Endothelial cell of umbilical vein (primary cell): ENCODE measurements around the gene LGALS7. TPM values are rescaled to one million over a fixed set of nuclear protein-coding genes. Genes with fewer than 3 reads are reported as not detected.

Experiments used
- BruUV-seq: library from RNA; stranded (reverse); fragments of 400-500 nt; replicated peaks from 2 replicates; lab custom pipeline; 2021; lab: Mats Ljungman, UMichigan
- CTCF ChIA-PET: fragments of 300-600, 350-600 bp; sonication (Branson Sonifier 250); formaldehyde crosslinking; loops from one replicate; lab custom pipeline; 2021; ENCODE audit warnings: antibody characterized with exemption, inconsistent platforms; lab: Charles Lee
- POLR2A ChIA-PET: fragments of 300-600, 350-600 bp; sonication (Branson Sonifier 250); formaldehyde crosslinking; loops from one replicate; lab custom pipeline; 2021; ENCODE audit warnings: antibody characterized with exemption, inconsistent platforms; lab: Charles Lee
- DNase-seq: peaks from one replicate; pipeline ENCODE4 v3.0.0-alpha.2; 2011; ENCODE audit warnings: low read depth, low spot score
- FAIRE-seq: peaks from 2 replicates; lab custom pipeline; 2011; peaks lifted over from hg19 to GRCh38; lab: Jason Lieb, UNC
- H2AFZ ChIP-seq: 2 replicates; pipeline ENCODE4 v1.6.0; 2012; ENCODE audit warnings: low read depth, low read length, control low read depth, inconsistent platforms
- H3K27ac ChIP-seq: 2 replicates; pipeline ENCODE4 v1.5.1; 2011; ENCODE audit warnings: low read depth, mild to moderate bottlenecking, control low read depth, low read length, moderate library complexity; ENCODE audit not compliant: insufficient read depth
- H3K27me3 ChIP-seq, 2 experiments: 2 replicates each; pipeline versions ENCODE4 v1.6.0 to v1.6.1; 2011; ENCODE audit warnings: low read length in 2 of 2, mixed read lengths in 1 of 2; ENCODE audit not compliant: control insufficient read depth in 2 of 2, insufficient read depth in 2 of 2
- H3K36me3 ChIP-seq, 2 experiments: 2 replicates in 1 of 2; 3 replicates in 1 of 2; pipeline ENCODE4 v1.5.1; 2011; ENCODE audit warnings: low read length in 2 of 2, mild to moderate bottlenecking in 1 of 2, moderate library complexity in 1 of 2; ENCODE audit not compliant: control insufficient read depth in 2 of 2, insufficient read depth in 2 of 2; ENCODE audit errors: extremely low read depth in 1 of 2
- H3K4me1 ChIP-seq: 3 replicates; pipeline ENCODE4 v1.5.1; 2011; ENCODE audit warnings: mild to moderate bottlenecking, low read length; ENCODE audit not compliant: control insufficient read depth, insufficient read depth; ENCODE audit errors: extremely low read depth
- H3K4me2 ChIP-seq: 2 replicates; pipeline ENCODE4 v1.6.1; 2011; ENCODE audit warnings: low read length, control low read depth, mixed read lengths; ENCODE audit not compliant: insufficient read depth
- H3K4me3 ChIP-seq, 3 experiments: fragments of 200-600 bp in 1 of 3; sonication (generic), shearing (Covaris generic) in 1 of 3; replicated peaks in 1 of 3; 2 replicates each; pipeline ENCODE4 v1.5.1; 2011 to 2016; ENCODE audit warnings: control low read depth in 3 of 3, low read length in 3 of 3, mild to moderate bottlenecking in 2 of 3, inconsistent platforms in 1 of 3, low read depth in 1 of 3, moderate library complexity in 1 of 3; ENCODE audit not compliant: insufficient read depth in 1 of 3
- H3K79me2 ChIP-seq: 2 replicates; pipeline ENCODE4 v1.6.0; 2012; ENCODE audit warnings: low read length, inconsistent platforms; ENCODE audit not compliant: control insufficient read depth, insufficient read depth
- H3K9ac ChIP-seq: replicated peaks from 2 replicates; pipeline ENCODE3; 2011; ENCODE audit warnings: low read length, control low read depth; ENCODE audit not compliant: insufficient read depth; ENCODE audit errors: extremely low read depth
- H3K9me1 ChIP-seq: replicated peaks from 3 replicates; pipeline ENCODE4 v1.6.0; 2011; ENCODE audit warnings: mild to moderate bottlenecking, low read length; ENCODE audit not compliant: control insufficient read depth, insufficient read depth; ENCODE audit errors: extremely low read depth
- H3K9me3 ChIP-seq: replicated peaks from 2 replicates; pipeline ENCODE4 v1.5.1; 2012; ENCODE audit warnings: low read length, inconsistent platforms; ENCODE audit not compliant: control insufficient read depth, insufficient read depth
- H4K20me1 ChIP-seq: replicated peaks from 2 replicates; pipeline ENCODE3; 2011; ENCODE audit warnings: mild to moderate bottlenecking, low read length; ENCODE audit not compliant: control insufficient read depth, insufficient read depth; ENCODE audit errors: extremely low read depth
- EZH2 ChIP-seq: IDR thresholded peaks from 2 replicates; pipeline ENCODE4 v1.6.1; 2012; ENCODE audit warnings: borderline replicate concordance, low read depth, mild to moderate bottlenecking, moderate library complexity, low read length, inconsistent platforms; ENCODE audit not compliant: severe bottlenecking
- FOS ChIP-seq: IDR thresholded peaks from 2 replicates; pipeline ENCODE4 v1.6.1; 2011; ENCODE audit warnings: mild to moderate bottlenecking, low read length, moderate library complexity, borderline replicate concordance; ENCODE audit not compliant: insufficient read depth
- GATA2 ChIP-seq: IDR thresholded peaks from 2 replicates; pipeline ENCODE4 v1.7.0; 2011; ENCODE audit warnings: low read depth, mild to moderate bottlenecking, moderate library complexity, mixed read lengths, low read length; ENCODE audit not compliant: insufficient read length, insufficient read depth
- JUN ChIP-seq: IDR thresholded peaks from 2 replicates; pipeline ENCODE4 v1.6.1; 2011; ENCODE audit warnings: borderline replicate concordance, low read depth; ENCODE audit not compliant: insufficient read length, insufficient read depth
- MYC ChIP-seq: IDR thresholded peaks from one replicate; pipeline ENCODE4 v1.6.1; 2011; ENCODE audit warnings: mild to moderate bottlenecking, low read depth, low read length
- POLR2A ChIP-seq: IDR thresholded peaks from 2 replicates; pipeline ENCODE4 v1.6.1; 2012; ENCODE audit warnings: low read depth, mild to moderate bottlenecking, control low read depth, low read length
- POLR2AphosphoS5 ChIP-seq: IDR thresholded peaks from 2 replicates; pipeline ENCODE4 v1.6.1; 2012; ENCODE audit warnings: low read depth, mild to moderate bottlenecking, control low read depth, low read length, moderate library complexity; ENCODE audit not compliant: insufficient read depth
- dilution Hi-C: fragments of 300-500 bp; cut with MboI; formaldehyde crosslinking; loops from one replicate; pipeline ENCODE4 v1.15.0; 2019; ENCODE audit warnings: low sequenced_read_pairs; ENCODE audit not compliant: extremely low pct_ligation_motif_present
- intact Hi-C: fragments of 100-400 bp; cut with micrococcal nuclease; formaldehyde crosslinking; loops from one replicate; pipeline ENCODE4 v1.10.0; 2022
- polyA plus RNA-seq, 4 experiments: library from polyadenylated mRNA; depleted of rRNA in 3 of 4; stranded (reverse) in 3 of 4; unstranded in 1 of 4; fragments of >200 nt; gene quantifications; 2 replicates each; pipeline versions ENCODE4 v1.2.1 to v1.2.3, GENCODE V29; 2011 to 2012; ENCODE audit warnings: missing spikeins in 1 of 4
- total RNA-seq: library from RNA; stranded (reverse); gene quantifications from 2 replicates; pipeline ENCODE4 v1.2.3, GENCODE V29; 2021
- TF ChIP-seq, protein P1 (sequence below): IDR thresholded peaks from 2 replicates; pipeline ENCODE4 v1.6.1; 2011; ENCODE audit not compliant: insufficient read depth, insufficient read length
- TF ChIP-seq, protein P2 (sequence below), 2 donors: IDR thresholded peaks; 1 replicate in 1 of 2; 2 replicates in 1 of 2; pipeline ENCODE4 v1.5.1; 2011; ENCODE audit warnings: low read length in 2 of 2, mild to moderate bottlenecking in 2 of 2, moderate library complexity in 2 of 2, control low read depth in 1 of 2, inconsistent platforms in 1 of 2, low read depth in 1 of 2; ENCODE audit not compliant: insufficient read depth in 1 of 2; ENCODE audit errors: extremely low read depth in 1 of 2

Gene LGALS7
- total and polyA plus RNA-seq, 2 donors (not counting 3 experiments of a cell fraction or from before 2014, with no cell fraction given), result not detected

DNA sequence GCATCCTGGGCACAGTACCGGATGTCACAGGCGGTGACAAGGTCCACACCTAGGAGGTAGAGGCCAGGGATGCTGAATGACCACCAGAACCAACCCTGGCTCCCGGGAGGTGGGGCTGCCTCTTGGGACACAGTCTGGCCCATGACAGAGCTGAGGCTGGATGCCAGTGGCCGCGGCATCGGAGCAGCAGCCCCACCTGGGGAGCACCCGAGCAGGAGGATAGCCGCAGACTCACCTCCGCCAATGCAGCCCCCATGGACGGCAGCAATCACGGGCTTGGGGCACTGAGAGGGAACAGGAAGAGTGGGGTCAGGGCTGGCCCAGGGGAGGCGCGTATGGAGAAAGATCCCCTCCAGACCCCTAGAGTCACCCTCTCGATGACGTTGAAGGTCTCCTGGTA lies 43.8 kb upstream of the LGALS7 start:
- H3K4me2 ChIP-seq, result no peak overlapping the region
- intact Hi-C loops (no loop called here), dilution Hi-C loops (no loop called here)
- no peaks in the 10 kb centered on the region for H3K27me3 ChIP-seq
- H3K9ac ChIP-seq, result no peak overlapping the region
- no peak for FAIRE-seq
- H4K20me1 ChIP-seq, result no peaks in the 10 kb centered on the region
- no peak overlapping the region for H2AFZ ChIP-seq
- no peaks in the 10 kb centered on the region for H3K79me2 ChIP-seq
- H3K27ac ChIP-seq, result no peak overlapping the region
- DNase-seq, result no peak
- ChIA-PET CTCF (no interaction called here), POLR2A (no interaction called here)
- H3K36me3 ChIP-seq, result peaks cover 0 to 13% of the 10 kb centered on the region in 2 experiments
- TF ChIP-seq MYC (no peak), GATA2 (no peak), POLR2A (no peak), POLR2AphosphoS5 (no peak), FOS (no peak), EZH2 (no peak), JUN (no peak)
- TF ChIP-seq, protein P1, sequence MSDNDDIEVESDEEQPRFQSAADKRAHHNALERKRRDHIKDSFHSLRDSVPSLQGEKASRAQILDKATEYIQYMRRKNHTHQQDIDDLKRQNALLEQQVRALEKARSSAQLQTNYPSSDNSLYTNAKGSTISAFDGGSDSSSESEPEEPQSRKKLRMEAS, result no peak
- TF ChIP-seq, protein P2, sequence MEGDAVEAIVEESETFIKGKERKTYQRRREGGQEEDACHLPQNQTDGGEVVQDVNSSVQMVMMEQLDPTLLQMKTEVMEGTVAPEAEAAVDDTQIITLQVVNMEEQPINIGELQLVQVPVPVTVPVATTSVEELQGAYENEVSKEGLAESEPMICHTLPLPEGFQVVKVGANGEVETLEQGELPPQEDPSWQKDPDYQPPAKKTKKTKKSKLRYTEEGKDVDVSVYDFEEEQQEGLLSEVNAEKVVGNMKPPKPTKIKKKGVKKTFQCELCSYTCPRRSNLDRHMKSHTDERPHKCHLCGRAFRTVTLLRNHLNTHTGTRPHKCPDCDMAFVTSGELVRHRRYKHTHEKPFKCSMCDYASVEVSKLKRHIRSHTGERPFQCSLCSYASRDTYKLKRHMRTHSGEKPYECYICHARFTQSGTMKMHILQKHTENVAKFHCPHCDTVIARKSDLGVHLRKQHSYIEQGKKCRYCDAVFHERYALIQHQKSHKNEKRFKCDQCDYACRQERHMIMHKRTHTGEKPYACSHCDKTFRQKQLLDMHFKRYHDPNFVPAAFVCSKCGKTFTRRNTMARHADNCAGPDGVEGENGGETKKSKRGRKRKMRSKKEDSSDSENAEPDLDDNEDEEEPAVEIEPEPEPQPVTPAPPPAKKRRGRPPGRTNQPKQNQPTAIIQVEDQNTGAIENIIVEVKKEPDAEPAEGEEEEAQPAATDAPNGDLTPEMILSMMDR (IDR thresholded peaks at IDR 0.05; ENCODE audit: extremely low read depth in 1 of 2, insufficient read depth in 1 of 2, low read depth in 1 of 2, low read length in 2 of 2), result no peak
- no peaks in the 10 kb centered on the region for H3K9me3 ChIP-seq
- H3K9me1 ChIP-seq, result no peaks in the 10 kb centered on the region
- BruUV-seq, result no TSS peak
- H3K4me3 ChIP-seq, result no peak overlapping the region
- no peaks in the 10 kb centered on the region for H3K4me1 ChIP-seq
